ENCODE results near the gene MAGOHB.
"Not testable (repeated sequence)": the region's sequence is repeated elsewhere in the genome, so short reads cannot be mapped to it uniquely, and the experiment has no call there.

MAGOHB gene

DNA sequence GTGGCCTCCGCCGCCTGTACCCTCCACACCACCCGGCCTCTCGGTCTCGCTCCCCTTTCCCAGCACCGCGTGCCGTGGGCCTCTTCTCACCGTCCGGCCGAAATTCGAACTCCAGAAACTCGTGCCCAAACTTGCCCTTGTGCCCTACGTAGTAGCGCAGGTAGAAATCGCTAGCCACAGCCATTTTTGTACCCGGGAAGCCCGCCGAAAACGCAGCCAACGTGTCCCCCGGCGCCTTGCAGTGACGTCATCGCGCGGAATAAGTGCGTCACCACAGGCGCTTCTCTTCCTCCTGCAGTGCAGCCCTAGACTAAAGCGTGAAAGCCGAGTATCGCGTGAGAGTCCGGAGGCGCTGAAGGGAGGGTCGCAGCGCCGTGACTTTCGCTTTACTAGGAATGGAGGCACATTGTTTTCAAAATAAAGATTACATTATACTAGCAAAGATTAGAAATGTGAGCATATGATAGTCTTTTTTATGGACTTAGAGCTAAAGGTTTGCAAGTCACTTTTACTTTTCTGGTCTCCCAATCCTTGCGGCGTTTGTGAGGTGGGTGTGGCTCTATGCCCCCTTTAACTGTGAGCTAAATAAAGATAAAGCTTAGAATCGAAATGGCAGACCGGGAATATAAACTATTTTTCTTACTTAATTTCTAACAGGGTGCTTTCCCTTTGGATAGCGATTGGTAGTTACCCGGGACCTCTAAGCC lies at the start of gene MAGOHB:
Gene MAGOHB (minus strand): TSS at position 261 of the 707 bp plus-strand sequence. CDS start 77 bp downstream, at position 184.
- FAIRE-seq (peak; percentile 79), DNase-seq (ENCODE audit: low spot score) (peak; percentile 87)

DNA sequence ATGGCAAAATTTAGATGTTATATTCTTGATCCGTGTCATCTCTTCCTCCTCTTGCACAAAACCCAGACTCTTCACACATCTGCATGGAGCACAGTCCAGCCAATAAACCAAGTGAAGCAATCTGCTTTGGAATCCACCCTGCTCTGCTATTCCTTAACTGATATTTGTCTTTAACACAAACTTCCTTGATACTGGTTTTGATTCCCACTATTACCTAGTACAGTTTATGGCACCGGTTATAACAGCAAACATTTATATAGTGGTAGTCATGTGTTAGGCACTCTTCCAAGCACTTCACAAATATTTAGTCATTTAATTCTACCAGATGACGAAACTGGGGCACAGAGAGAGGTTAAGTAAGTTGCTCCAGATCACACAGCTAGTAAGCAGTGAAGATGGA lies 47.9 kb upstream of the MAGOHB start:
- FAIRE-seq (no peak), DNase-seq (ENCODE audit: low spot score) (no peak)

DNA sequence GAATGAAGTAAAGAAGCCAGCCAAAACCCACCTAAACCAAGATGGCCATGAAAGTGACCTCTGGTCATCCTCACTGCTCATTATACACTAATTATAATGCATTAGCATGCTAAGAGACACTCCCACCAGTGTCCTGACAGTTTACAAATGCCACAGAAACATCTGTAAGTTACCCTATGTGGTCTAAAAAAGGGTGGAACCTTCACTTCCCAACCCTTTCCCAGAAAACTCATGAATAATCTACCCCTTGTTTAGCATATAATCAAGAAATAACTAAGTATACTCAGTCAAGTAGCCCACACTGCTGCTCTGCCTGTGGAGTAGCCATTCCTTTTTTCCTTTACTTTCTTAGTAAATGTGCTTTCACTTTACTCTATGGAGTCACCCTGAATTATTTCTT lies 40.6 kb upstream of the MAGOHB start:
- DNase-seq (ENCODE audit: low spot score), result no peak
- FAIRE-seq, result no peak

DNA sequence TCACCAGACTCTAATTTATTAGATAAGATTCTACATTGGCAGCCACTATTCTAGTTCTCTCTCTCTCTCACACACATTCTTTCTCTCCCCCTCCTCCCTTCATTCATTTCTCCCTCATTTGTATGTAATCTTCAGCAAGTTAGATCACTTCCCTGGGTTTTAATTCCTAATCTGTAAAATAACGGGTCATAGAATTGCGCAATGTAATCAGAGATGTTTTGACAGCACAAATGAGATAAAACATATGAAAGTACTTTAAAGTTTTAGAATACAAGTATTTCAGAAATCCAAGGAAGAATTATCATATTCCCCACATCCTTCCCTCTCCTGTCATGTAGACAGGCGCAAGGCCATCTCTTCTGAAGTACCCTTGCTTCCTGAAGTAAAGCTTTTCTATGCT lies 38.8 kb upstream of the MAGOHB start:
- FAIRE-seq, result no peak
- DNase-seq (ENCODE audit: low spot score), result no peak

DNA sequence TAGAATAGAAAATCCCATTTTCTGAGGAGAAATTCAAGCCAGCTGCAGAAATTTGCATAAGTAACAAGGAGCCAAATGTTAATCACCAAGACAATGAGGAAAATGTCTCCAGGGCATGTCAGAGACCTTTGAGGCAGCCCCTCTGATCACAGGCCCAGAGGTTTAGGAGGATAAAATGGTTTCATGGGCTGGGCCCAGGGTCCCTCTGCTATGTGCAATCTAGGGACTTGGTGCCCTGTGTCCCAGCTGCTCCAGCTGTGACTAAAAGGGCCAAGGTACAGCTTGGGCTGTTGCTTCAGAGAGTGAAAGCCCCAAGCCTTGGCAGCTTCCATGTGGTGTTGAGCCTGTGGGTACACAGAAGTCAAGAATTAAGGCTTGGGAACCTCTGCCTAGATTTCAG lies 33.2 kb upstream of the MAGOHB start:
- not testable (repeated sequence) for DNase-seq (ENCODE audit: low spot score); FAIRE-seq

DNA sequence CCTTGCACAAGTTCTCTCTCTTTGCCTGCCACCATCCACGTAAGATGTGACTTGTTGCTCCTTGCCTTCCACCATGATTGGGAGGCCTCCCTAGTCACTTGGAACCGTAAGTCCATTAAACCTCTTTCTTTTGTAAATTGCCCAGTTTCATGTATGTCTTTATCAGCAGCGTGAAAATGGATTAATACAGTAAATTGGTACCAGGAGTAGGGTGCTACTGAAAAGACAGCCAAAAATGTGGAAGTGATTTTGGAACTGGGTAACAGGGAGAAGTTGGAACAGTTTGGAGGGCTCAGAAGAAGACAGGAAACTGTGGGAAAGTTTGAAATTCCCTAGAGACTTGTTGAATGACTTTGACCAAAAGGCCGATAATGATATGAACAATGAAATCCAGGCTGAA lies 32.5 kb upstream of the MAGOHB start:
- DNase-seq (ENCODE audit: low spot score), result no peak
- no peak for FAIRE-seq

DNA sequence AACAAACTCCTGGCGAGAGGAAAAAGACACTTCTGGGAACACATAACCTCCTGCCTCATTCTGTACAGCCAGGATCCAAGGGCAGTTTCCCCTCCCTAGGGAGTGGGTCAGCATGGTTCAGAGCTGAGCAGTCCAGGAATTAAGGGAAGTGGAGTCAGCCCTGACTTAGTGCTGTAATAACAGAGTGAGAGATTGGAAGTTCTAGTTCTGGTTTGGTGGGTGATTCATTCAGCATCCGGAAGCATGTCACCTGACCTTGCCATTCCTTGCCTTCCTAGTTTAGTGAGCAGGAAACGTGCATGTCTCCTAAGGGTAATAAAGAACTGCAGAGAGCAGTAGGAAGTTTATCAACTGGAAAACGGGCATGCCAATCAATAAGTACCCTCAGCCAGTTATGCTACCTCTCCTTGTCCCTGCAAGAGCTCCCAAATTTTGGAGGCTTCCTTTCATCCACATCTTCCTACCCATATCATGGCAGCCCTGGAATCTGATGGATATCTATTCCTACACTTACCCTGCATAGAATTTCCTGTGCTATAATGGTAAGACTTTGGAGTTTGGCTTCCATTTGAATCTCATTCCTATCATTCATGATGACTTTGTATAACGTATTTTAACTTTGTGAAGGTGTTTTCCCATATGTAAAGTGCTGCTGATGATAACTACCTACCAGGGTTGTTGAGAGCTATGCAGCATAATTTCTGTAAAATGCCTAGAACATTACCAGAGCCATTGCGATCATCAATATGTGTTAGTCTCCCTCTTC lies 28.5 kb upstream of the MAGOHB start:
- FAIRE-seq (no peak), DNase-seq (ENCODE audit: low spot score) (peak; percentile 61)

DNA sequence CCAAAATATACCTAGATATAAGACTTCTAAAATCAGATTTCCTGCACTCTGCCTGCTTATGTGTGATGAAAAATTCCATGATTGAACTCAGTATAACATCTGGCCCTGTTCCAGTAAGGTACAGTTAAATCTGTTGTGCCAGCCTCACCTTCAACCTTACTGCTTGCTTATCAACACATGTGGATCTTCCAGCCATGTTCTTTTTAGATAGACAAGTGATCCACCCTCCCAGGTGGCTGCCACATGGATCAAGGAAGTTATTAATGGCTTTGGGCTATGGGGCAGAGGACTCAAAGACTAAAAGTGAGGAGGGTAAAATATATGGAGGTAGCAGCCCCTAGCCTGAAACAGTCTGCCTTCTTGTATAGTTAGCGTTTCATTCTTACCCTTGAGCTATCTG lies 25.3 kb upstream of the MAGOHB start:
- FAIRE-seq (no peak), DNase-seq (ENCODE audit: low spot score) (no peak)

DNA sequence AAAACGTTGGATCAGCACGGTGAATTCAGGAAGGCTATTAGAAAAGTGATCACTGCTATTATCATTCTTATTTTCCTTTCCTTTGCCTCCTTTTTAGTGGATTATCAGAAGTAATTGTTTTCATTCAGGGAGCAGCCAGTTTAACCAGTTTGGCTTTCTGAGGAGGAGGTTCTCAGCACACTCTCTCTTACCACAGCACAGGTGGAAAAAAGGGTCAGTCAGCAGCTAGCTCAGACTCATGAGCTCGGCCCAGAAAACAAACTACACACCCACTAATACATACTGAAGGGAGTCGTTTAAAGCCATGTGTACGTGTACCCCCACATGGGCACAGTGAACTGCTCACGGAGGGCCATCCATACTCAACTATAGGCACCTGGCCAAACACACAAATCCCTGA lies 23.2 kb upstream of the MAGOHB start:
- no peak for DNase-seq (ENCODE audit: low spot score)
- FAIRE-seq, result no peak

DNA sequence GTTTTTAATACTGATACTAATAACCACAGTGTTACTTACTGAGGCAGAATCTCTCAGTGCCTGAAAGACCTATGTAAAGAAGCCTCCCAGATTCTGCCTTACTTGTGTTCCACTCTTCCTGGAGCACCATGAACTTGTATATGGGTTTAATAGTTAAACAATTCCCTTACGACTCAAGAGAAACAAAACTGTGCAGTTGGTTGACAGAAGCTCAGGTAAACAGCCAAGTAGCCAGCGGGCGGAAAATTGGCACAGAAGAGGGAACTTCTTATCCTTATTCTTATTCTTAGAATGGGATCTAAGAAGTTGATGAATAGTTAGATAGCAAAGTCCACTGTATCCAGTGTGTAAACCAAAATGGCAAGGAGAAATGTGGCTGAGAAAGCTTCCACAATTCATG lies 22.7 kb upstream of the MAGOHB start:
- DNase-seq (ENCODE audit: low spot score) (no peak), FAIRE-seq (no peak)

DNA sequence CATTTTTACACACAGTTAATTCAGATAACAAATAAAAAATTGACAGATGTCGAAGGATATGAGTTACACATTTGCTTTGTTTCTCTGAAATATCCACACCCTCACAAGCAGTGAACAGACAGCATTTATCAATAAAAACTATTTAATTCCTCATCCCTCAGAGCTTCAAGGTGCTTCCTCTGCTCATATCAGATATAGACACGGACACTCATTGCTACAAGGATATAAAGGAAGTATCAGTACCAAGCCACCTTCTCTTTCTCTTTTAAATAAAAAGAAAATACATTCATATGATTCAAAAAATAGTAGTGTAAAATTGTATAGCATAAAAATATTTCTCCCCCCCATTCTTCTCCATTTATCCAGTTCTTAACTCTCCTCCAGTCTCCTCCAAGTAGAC lies 21.9 kb upstream of the MAGOHB start:
- DNase-seq (ENCODE audit: low spot score) (no peak), FAIRE-seq (no peak)

DNA sequence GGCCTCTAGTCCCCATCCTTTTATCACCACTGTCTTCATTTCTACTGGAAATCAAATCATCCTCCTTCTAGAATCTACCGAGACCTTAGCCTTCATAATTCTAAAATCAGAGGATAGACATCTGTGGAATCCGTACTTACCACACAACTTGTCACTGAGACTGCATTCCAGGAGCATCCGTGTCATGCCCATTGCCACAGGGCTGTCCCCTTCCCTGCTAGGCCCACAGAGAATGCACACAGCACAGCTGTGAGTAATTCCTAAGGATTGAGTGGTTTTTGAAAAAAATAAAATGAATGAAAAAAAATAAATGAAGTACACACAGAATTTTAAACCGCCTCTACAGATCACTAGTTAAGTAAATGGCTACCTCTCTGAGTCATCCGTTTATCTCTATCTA lies 21.0 kb upstream of the MAGOHB start:
- FAIRE-seq, result peak; percentile 98
- peak; percentile 97 for DNase-seq (ENCODE audit: low spot score)

DNA sequence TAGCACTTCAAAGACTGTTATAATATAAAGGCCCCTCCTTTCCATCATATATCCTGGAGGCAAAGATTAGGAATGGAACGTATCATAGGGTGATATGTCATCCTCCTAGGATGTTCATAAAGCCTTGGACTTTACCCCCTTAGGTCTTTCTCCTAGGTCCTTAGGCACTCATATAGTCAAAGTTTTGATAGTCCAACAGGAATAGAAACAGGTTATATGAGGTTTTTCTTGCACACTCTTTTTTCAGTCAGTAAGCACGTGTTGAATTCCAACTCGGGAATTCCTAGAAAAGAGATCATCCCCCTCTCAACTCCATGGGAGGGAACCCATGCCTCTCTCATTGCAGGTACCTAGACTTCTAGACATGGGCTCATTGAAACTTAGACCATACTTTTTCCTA lies 20.1 kb upstream of the MAGOHB start:
- DNase-seq (ENCODE audit: low spot score), result no peak
- no peak for FAIRE-seq

DNA sequence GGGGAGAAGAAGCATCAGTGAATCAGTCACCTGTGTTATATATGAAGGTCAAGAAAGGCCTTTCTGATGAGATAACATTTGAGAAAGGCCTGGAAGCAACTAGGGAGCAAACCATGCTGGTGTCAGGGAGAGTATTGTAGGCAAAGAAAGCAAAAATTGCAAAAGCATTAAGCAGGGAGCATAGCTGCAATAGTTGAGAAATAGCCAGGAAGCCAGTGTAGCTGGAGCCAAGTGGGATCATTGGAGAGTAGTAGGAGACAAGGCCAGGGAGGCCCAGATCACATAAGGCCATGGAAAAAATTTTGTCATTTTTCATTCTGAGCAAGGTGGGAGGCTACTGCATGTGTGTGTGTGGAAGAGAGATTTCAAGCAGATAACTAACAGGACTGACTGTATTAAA lies 18.8 kb upstream of the MAGOHB start:
- FAIRE-seq, result no peak
- DNase-seq (ENCODE audit: low spot score), result no peak

DNA sequence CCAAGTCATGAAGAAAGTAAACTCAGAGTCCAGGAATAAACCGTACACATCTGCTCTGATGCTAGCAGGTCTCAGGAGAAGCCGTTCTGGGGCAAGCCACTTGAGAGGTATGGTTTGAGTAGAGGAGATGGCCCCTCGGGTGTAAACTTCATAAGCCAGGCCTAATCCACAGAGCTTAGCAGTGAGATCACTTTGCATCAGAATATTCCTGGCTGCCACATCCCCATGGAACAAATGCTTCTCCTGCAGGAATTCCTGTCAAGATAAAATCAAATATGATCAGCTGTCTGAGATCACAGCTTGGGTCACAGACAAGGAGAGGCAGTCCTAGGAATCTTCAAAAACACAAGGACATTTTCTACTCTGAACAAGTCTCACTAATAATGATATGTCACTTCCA lies 11.2 kb upstream of the MAGOHB start:
- no peak for FAIRE-seq
- no peak for DNase-seq (ENCODE audit: low spot score)

DNA sequence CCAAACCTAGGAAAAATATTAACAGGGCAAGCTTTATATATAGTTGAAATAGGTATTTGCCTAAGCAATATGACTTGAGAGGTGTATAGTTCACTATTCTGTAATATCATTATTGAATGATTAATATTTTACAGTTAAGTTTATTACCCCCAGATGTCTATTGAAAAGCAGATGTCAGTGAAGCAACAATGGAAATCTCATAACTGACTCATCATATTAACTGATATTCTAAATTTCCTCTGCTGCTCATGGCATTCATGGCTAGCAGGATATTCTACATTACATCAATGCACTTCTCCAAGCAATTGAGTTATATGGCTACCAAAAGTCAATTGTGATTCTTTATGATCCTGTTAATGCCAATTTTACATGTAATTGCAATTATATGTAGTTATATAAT lies 9.7 kb upstream of the MAGOHB start:
- DNase-seq (ENCODE audit: low spot score), result no peak
- no peak for FAIRE-seq

DNA sequence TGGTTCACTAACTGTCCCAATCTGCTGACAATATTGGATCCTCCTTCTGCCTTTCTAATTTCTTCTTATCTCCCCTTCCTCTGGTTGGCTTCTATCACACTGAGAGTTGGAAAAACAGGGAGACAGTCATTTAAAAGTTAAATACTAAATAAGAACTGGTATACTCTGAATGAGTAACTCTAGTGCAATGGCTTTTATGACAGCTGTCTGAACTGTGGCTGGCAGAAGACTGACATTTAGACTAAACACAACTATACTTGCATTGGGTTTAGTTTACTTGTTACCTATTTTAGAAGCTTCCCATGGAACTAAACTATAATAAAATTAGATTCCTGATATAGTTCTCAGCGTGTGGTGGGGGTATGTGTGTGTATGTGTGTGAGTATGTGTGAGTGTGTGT lies 7.9 kb upstream of the MAGOHB start:
- DNase-seq (ENCODE audit: low spot score) (no peak), FAIRE-seq (no peak)

DNA sequence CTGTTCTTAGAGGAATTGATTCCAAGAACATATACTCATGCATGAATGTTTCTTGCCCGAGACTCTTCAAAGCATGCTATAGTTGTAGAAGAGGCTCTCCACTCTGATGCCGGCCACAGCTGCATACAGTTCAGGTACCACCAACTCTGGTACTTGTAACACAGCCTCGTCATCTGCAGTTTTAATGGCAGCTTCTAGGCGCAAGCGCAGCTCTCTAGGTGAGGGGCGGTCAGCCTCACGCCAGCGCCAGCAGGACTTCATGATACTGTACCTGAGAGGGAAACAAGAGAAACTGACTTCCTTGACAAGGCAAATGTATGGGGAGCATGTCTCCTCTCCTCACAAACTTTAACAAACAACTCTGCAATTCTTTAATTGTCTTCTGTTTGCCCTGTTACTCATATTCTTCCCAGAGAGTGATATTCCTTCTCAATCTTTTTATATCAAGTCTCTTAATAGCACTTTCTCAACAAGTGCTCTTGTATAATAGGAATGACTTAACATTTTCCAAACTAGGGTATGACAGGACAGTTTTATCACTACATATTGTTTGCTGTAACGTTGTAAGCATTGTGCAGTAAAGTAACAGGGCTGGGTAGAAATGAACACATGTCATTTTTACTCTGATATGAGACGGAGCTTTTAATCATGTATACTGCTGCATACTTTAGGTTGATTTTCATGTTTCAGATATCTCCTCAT lies 6.8 kb upstream of the MAGOHB start:
- DNase-seq (ENCODE audit: low spot score), result no peak
- FAIRE-seq, result no peak

DNA sequence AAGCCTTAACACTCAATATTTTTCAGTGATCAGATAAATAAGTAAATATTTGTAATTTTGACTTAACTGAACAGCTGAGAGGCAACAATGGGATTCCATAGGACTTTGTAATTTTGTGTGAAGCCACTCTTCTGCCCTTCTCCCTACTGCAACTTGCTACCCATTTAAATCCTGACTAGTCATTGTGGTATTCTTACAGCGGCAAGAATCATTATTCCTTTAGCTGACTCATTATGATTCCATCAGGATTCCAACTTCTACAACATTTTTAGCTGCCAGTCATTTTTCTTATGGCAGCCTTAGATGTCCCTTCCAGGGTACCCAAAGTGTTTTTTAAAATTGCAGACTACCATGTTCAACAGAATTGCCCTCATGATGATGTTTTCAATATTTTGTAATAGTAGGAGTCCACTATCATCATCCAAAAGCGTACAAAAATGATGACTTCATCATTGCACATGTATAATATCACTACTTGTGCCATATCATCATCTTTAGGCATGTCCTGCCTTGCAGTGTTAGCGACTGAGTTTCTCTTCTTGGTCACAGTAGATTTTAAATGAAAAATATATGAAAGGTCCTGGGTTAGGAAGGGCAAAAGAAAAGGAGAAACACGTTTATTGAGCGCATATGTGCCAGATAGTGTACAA lies 5.1 kb upstream of the MAGOHB start:
- peak; percentile 95 for FAIRE-seq
- DNase-seq (ENCODE audit: low spot score), result peak; percentile 80

DNA sequence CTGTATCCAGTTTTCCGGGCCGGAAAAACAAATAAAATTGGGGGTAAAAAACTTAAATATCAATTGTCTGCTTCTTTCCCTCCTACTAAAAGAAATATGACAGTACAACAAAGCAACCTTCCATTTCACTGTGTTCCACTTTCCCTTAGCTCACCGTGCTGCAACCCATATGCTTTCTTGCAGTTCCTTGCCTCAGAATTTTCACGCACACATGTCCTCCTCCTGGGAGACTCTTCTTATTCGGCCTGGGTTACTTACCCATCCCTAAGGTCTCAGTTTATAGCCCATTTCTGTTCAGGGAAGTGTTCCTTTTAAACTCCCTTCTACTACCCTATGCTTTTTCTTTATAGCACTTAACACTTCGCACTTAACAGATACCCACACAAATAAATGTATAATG lies 4.5 kb upstream of the MAGOHB start:
- FAIRE-seq (no peak), DNase-seq (ENCODE audit: low spot score) (no peak)

DNA sequence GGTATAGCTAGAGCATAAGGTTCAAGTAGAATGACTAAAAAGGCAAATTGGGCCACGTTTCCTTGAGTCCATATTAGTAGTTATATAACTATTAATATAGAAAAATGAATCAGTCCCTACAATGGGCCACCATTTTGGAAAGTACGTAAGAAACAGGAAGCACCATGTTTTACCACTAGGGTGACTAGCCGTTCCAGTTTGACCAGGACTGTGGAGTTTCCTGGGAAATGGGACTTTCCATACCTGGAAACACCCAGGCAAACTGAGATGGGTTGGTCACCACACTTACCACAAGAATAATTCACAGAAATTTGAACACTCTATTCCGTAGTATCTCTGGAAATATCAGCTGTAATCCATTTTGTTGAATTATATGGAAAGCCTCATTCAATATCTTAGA lies 2.1 kb upstream of the MAGOHB start:
- no peak for FAIRE-seq
- DNase-seq (ENCODE audit: low spot score), result peak; percentile 67

DNA sequence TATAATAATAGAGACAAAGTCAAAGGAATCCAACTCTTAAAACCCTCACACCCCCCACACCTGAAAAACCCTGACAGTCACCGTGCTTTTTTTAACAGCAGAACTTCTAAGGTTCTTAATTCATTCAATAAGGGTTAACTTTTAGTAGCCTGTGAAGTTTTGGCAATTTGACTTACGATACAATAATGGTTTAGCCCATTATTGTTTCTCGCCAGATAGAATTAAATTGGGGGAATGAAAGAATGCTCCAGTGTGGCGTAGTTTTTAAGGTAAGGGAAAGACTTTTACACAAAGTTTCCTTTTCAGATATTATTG lies 604 bp upstream of the MAGOHB start:
- no peak for FAIRE-seq
- no peak for DNase-seq (ENCODE audit: low spot score)

All from RCC 7860 (cell line).